Endothelial cell of umbilical vein (primary cell): ENCODE results near the gene MAPT. TPM values are rescaled to one million over a fixed set of nuclear protein-coding genes. Genes with fewer than 3 reads are reported as not detected.

Experiments
- BruUV-seq: library from RNA; stranded (reverse); fragments of 400-500 nt; replicated peaks from 2 replicates; lab custom pipeline; 2021; lab: Mats Ljungman, UMichigan
- CTCF ChIA-PET: fragments of 300-600, 350-600 bp; sonication (Branson Sonifier 250); formaldehyde crosslinking; loops from one replicate; lab custom pipeline; 2021; ENCODE audit warnings: antibody characterized with exemption, inconsistent platforms; lab: Charles Lee
- POLR2A ChIA-PET: fragments of 300-600, 350-600 bp; sonication (Branson Sonifier 250); formaldehyde crosslinking; loops from one replicate; lab custom pipeline; 2021; ENCODE audit warnings: antibody characterized with exemption, inconsistent platforms; lab: Charles Lee
- DNase-seq: peaks from one replicate; pipeline ENCODE4 v3.0.0-alpha.2; 2011; ENCODE audit warnings: low read depth, low spot score
- FAIRE-seq: peaks from 2 replicates; lab custom pipeline; 2011; peaks lifted over from hg19 to GRCh38; lab: Jason Lieb, UNC
- H2AFZ ChIP-seq: 2 replicates; pipeline ENCODE4 v1.6.0; 2012; ENCODE audit warnings: low read depth, low read length, control low read depth, inconsistent platforms
- H3K27ac ChIP-seq: 2 replicates; pipeline ENCODE4 v1.5.1; 2011; ENCODE audit warnings: low read depth, mild to moderate bottlenecking, control low read depth, low read length, moderate library complexity; ENCODE audit not compliant: insufficient read depth
- H3K27me3 ChIP-seq, 2 experiments: 2 replicates each; pipeline versions ENCODE4 v1.6.0 to v1.6.1; 2011; ENCODE audit warnings: low read length in 2 of 2, mixed read lengths in 1 of 2; ENCODE audit not compliant: control insufficient read depth in 2 of 2, insufficient read depth in 2 of 2
- H3K36me3 ChIP-seq, 2 experiments: 2 replicates in 1 of 2; 3 replicates in 1 of 2; pipeline ENCODE4 v1.5.1; 2011; ENCODE audit warnings: low read length in 2 of 2, mild to moderate bottlenecking in 1 of 2, moderate library complexity in 1 of 2; ENCODE audit not compliant: control insufficient read depth in 2 of 2, insufficient read depth in 2 of 2; ENCODE audit errors: extremely low read depth in 1 of 2
- H3K4me1 ChIP-seq: 3 replicates; pipeline ENCODE4 v1.5.1; 2011; ENCODE audit warnings: mild to moderate bottlenecking, low read length; ENCODE audit not compliant: control insufficient read depth, insufficient read depth; ENCODE audit errors: extremely low read depth
- H3K4me2 ChIP-seq: 2 replicates; pipeline ENCODE4 v1.6.1; 2011; ENCODE audit warnings: low read length, control low read depth, mixed read lengths; ENCODE audit not compliant: insufficient read depth
- H3K4me3 ChIP-seq, 3 experiments: fragments of 200-600 bp in 1 of 3; sonication (generic), shearing (Covaris generic) in 1 of 3; replicated peaks in 1 of 3; 2 replicates each; pipeline ENCODE4 v1.5.1; 2011 to 2016; ENCODE audit warnings: control low read depth in 3 of 3, low read length in 3 of 3, mild to moderate bottlenecking in 2 of 3, inconsistent platforms in 1 of 3, low read depth in 1 of 3, moderate library complexity in 1 of 3; ENCODE audit not compliant: insufficient read depth in 1 of 3
- H3K79me2 ChIP-seq: 2 replicates; pipeline ENCODE4 v1.6.0; 2012; ENCODE audit warnings: low read length, inconsistent platforms; ENCODE audit not compliant: control insufficient read depth, insufficient read depth
- H3K9ac ChIP-seq: replicated peaks from 2 replicates; pipeline ENCODE3; 2011; ENCODE audit warnings: low read length, control low read depth; ENCODE audit not compliant: insufficient read depth; ENCODE audit errors: extremely low read depth
- H3K9me1 ChIP-seq: replicated peaks from 3 replicates; pipeline ENCODE4 v1.6.0; 2011; ENCODE audit warnings: mild to moderate bottlenecking, low read length; ENCODE audit not compliant: control insufficient read depth, insufficient read depth; ENCODE audit errors: extremely low read depth
- H3K9me3 ChIP-seq: replicated peaks from 2 replicates; pipeline ENCODE4 v1.5.1; 2012; ENCODE audit warnings: low read length, inconsistent platforms; ENCODE audit not compliant: control insufficient read depth, insufficient read depth
- H4K20me1 ChIP-seq: replicated peaks from 2 replicates; pipeline ENCODE3; 2011; ENCODE audit warnings: mild to moderate bottlenecking, low read length; ENCODE audit not compliant: control insufficient read depth, insufficient read depth; ENCODE audit errors: extremely low read depth
- EZH2 ChIP-seq: IDR thresholded peaks from 2 replicates; pipeline ENCODE4 v1.6.1; 2012; ENCODE audit warnings: borderline replicate concordance, low read depth, mild to moderate bottlenecking, moderate library complexity, low read length, inconsistent platforms; ENCODE audit not compliant: severe bottlenecking
- FOS ChIP-seq: IDR thresholded peaks from 2 replicates; pipeline ENCODE4 v1.6.1; 2011; ENCODE audit warnings: mild to moderate bottlenecking, low read length, moderate library complexity, borderline replicate concordance; ENCODE audit not compliant: insufficient read depth
- JUN ChIP-seq: IDR thresholded peaks from 2 replicates; pipeline ENCODE4 v1.6.1; 2011; ENCODE audit warnings: borderline replicate concordance, low read depth; ENCODE audit not compliant: insufficient read length, insufficient read depth
- MYC ChIP-seq: IDR thresholded peaks from one replicate; pipeline ENCODE4 v1.6.1; 2011; ENCODE audit warnings: mild to moderate bottlenecking, low read depth, low read length
- POLR2A ChIP-seq: IDR thresholded peaks from 2 replicates; pipeline ENCODE4 v1.6.1; 2012; ENCODE audit warnings: low read depth, mild to moderate bottlenecking, control low read depth, low read length
- POLR2AphosphoS5 ChIP-seq: IDR thresholded peaks from 2 replicates; pipeline ENCODE4 v1.6.1; 2012; ENCODE audit warnings: low read depth, mild to moderate bottlenecking, control low read depth, low read length, moderate library complexity; ENCODE audit not compliant: insufficient read depth
- dilution Hi-C: fragments of 300-500 bp; cut with MboI; formaldehyde crosslinking; loops from one replicate; pipeline ENCODE4 v1.15.0; 2019; ENCODE audit warnings: low sequenced_read_pairs; ENCODE audit not compliant: extremely low pct_ligation_motif_present
- intact Hi-C: fragments of 100-400 bp; cut with micrococcal nuclease; formaldehyde crosslinking; loops from one replicate; pipeline ENCODE4 v1.10.0; 2022
- polyA plus RNA-seq, 4 experiments: library from polyadenylated mRNA; depleted of rRNA in 3 of 4; stranded (reverse) in 3 of 4; unstranded in 1 of 4; fragments of >200 nt; gene quantifications; 2 replicates each; pipeline versions ENCODE4 v1.2.1 to v1.2.3, GENCODE V29; 2011 to 2012; ENCODE audit warnings: missing spikeins in 1 of 4
- total RNA-seq: library from RNA; stranded (reverse); gene quantifications from 2 replicates; pipeline ENCODE4 v1.2.3, GENCODE V29; 2021
- TF ChIP-seq, protein P1 (sequence below): IDR thresholded peaks from 2 replicates; pipeline ENCODE4 v1.6.1; 2011; ENCODE audit not compliant: insufficient read depth, insufficient read length

Gene MAPT
- total and polyA plus RNA-seq, 2 donors (not counting 3 experiments of a cell fraction or from before 2014, with no cell fraction given), result 0.04 to 0.51 TPM

DNA sequence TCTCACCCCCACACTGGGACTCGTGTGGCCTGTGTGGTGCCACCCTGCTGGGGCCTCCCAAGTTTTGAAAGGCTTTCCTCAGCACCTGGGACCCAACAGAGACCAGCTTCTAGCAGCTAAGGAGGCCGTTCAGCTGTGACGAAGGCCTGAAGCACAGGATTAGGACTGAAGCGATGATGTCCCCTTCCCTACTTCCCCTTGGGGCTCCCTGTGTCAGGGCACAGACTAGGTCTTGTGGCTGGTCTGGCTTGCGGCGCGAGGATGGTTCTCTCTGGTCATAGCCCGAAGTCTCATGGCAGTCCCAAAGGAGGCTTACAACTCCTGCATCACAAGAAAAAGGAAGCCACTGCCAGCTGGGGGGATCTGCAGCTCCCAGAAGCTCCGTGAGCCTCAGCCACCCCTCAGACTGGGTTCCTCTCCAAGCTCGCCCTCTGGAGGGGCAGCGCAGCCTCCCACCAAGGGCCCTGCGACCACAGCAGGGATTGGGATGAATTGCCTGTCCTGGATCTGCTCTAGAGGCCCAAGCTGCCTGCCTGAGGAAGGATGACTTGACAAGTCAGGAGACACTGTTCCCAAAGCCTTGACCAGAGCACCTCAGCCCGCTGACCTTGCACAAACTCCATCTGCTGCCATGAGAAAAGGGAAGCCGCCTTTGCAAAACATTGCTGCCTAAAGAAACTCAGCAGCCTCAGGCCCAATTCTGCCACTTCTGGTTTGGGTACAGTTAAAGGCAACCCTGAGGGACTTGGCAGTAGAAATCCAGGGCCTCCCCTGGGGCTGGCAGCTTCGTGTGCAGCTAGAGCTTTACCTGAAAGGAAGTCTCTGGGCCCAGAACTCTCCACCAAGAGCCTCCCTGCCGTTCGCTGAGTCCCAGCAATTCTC is 132.1 kb downstream of the MAPT start:
- H3K9me1 ChIP-seq, result no peaks in the 10 kb centered on the region
- no peak overlapping the region for H3K4me2 ChIP-seq
- H3K27me3 ChIP-seq, result no peaks in the 10 kb centered on the region
- DNase-seq, result no peak
- H3K79me2 ChIP-seq, result no peaks in the 10 kb centered on the region
- H3K36me3 ChIP-seq, result peaks cover 8 to 22% of the 10 kb centered on the region in 2 experiments
- no peak overlapping the region for H3K27ac ChIP-seq
- no peak for TF ChIP-seq JUN
- no peaks in the 10 kb centered on the region for H3K4me1 ChIP-seq
- BruUV-seq, result no TSS peak
- FAIRE-seq, result no peak
- CTCF ChIA-PET, result interaction anchor here (0.7 to 1.6 kb wide), 4 partner anchors 9 to 166 kb away, joined by 3 to 5 read pairs (median 4); partner anchors contain the start of gene KANSL1
- dilution Hi-C loops, result no loop called here
- no peaks in the 10 kb centered on the region for H3K9me3 ChIP-seq
- POLR2A ChIA-PET, result no interaction called here
- no peak overlapping the region for H2AFZ ChIP-seq
- no peak overlapping the region for H3K4me3 ChIP-seq
- intact Hi-C loops, result no loop called here
- no peaks in the 10 kb centered on the region for H4K20me1 ChIP-seq
- no peak overlapping the region for H3K9ac ChIP-seq

DNA sequence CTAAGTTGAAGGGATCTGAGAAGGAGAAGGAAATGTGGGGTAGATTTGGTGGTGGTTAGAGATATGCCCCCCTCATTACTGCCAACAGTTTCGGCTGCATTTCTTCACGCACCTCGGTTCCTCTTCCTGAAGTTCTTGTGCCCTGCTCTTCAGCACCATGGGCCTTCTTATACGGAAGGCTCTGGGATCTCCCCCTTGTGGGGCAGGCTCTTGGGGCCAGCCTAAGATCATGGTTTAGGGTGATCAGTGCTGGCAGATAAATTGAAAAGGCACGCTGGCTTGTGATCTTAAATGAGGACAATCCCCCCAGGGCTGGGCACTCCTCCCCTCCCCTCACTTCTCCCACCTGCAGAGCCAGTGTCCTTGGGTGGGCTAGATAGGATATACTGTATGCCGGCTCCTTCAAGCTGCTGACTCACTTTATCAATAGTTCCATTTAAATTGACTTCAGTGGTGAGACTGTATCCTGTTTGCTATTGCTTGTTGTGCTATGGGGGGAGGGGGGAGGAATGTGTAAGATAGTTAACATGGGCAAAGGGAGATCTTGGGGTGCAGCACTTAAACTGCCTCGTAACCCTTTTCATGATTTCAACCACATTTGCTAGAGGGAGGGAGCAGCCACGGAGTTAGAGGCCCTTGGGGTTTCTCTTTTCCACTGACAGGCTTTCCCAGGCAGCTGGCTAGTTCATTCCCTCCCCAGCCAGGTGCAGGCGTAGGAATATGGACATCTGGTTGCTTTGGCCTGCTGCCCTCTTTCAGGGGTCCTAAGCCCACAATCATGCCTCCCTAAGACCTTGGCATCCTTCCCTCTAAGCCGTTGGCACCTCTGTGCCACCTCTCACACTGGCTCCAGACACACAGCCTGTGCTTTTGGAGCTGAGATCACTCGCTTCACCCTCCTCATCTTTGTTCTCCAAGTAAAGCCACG is 133.0 kb downstream of the MAPT start:
- DNase-seq (no peak), FAIRE-seq (no peak)
- ChIA-PET CTCF (interaction anchor here (0.7 to 2.0 kb wide), 3 partner anchors 23 to 186 kb away, joined by 3 to 7 read pairs (median 5); partner anchors contain the start of gene KANSL1), POLR2A (no interaction called here)
- no peak overlapping the region for H3K4me3 ChIP-seq
- no peaks in the 10 kb centered on the region for H3K4me1 ChIP-seq
- peaks cover 8 to 26% of the 10 kb centered on the region in 2 experiments for H3K36me3 ChIP-seq
- intact Hi-C loops, result no loop called here
- no peak overlapping the region for H3K27ac ChIP-seq
- no peaks in the 10 kb centered on the region for H3K9me3 ChIP-seq
- BruUV-seq, result no TSS peak
- no peaks in the 10 kb centered on the region for H3K79me2 ChIP-seq
- H2AFZ ChIP-seq, result no peak overlapping the region
- no peak overlapping the region for H3K4me2 ChIP-seq
- no peak overlapping the region for H3K9ac ChIP-seq
- no peaks in the 10 kb centered on the region for H3K27me3 ChIP-seq
- H3K9me1 ChIP-seq, result no peaks in the 10 kb centered on the region
- dilution Hi-C loops, result no loop called here
- no peak for TF ChIP-seq MYC
- TF ChIP-seq, protein P1, sequence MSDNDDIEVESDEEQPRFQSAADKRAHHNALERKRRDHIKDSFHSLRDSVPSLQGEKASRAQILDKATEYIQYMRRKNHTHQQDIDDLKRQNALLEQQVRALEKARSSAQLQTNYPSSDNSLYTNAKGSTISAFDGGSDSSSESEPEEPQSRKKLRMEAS, result no peak
- no peak for TF ChIP-seq FOS
- no peak for TF ChIP-seq JUN
- TF ChIP-seq POLR2AphosphoS5, result no peak
- TF ChIP-seq EZH2, result no peak
- TF ChIP-seq POLR2A, result no peak
- no peaks in the 10 kb centered on the region for H4K20me1 ChIP-seq
